Body of pancreas (tissue), 4 donors: ENCODE results near the gene SLC6A9.

ENCODE experiments used
- CTCF ChIP-seq, 7 experiments: fragments of 450-650 bp in 4 of 7; fragments of 200-600 bp in 3 of 7; sonication (generic) in 3 of 7; IDR thresholded peaks; one replicate each; pipeline ENCODE4 v1.5.1; 2016 to 2019; ENCODE audit warnings: antibody characterized with exemption in 7 of 7
- POLR2A ChIP-seq, 3 donors: fragments of 450-650 bp; IDR thresholded peaks; one replicate each; pipeline ENCODE4 v1.6.1; 2016; ENCODE audit warnings: antibody characterized with exemption in 3 of 3, mild to moderate bottlenecking in 2 of 3

- no peak for TF ChIP-seq CTCF (IDR thresholded peaks at IDR 0.05)
- no peak for TF ChIP-seq POLR2A (IDR thresholded peaks at IDR 0.05)
Measured at GRCh38 chr1:44072204-44072603, 40.9 kb upstream of the SLC6A9 start.
